T47D (cell line): ENCODE results near the gene FARS2.
A peak's percentile ranks its signal among the peaks of the same experiment; 100 is the strongest.

Experiments used
- DNase-seq, 2 experiments: peaks; one replicate each; pipeline versions ENCODE4 v3.0.0 to v3.0.0-alpha.2; 2011 to 2012; ENCODE audit warnings: low read depth in 1 of 2, low spot score in 1 of 2
- JUND ChIP-seq: IDR thresholded peaks from 2 replicates; pipeline ENCODE4 v1.6.1; 2012; ENCODE audit warnings: low read depth
- in situ Hi-C: cut with HindIII; loops from 2 replicates; pipeline ENCODE4 v1.10.0; 2016; ENCODE audit warnings: low sequenced_read_pairs, low pct_unique_long_range_greater_than_20kb

The FARS2 gene

GRCh38 chr6:5295623-5296022, 34.3 kb downstream of the FARS2 start:
- in situ Hi-C loops, result no loop called here
- DNase-seq, result no peak
- TF ChIP-seq JUND, result no peak

- TF ChIP-seq JUND, result no peak
- in situ Hi-C loops, result no loop called here
- no peak for DNase-seq
These were observed 39.0 kb downstream of the FARS2 start for GRCh38 chr6:5300206-5300764.

GRCh38 chr6:5302220-5302946, 41.1 kb downstream of the FARS2 start:
- no peak for DNase-seq
- in situ Hi-C loops, result no loop called here
- TF ChIP-seq JUND, result no peak

- in situ Hi-C loops, result no loop called here
- peak; percentile 58 to 85 for DNase-seq
- TF ChIP-seq JUND, result no peak
These were observed 41.8 kb downstream of the FARS2 start for GRCh38 chr6:5302995-5303622.

GRCh38 chr6:5303682-5304081, 42.4 kb downstream of the FARS2 start:
- no peak for DNase-seq
- in situ Hi-C loops, result no loop called here
- TF ChIP-seq JUND, result no peak

GRCh38 chr6:5305968-5306626, 44.8 kb downstream of the FARS2 start:
- no peak for TF ChIP-seq JUND
- DNase-seq, result no peak
- in situ Hi-C loops, result no loop called here

- no peak for DNase-seq
- TF ChIP-seq JUND, result no peak
- in situ Hi-C loops, result no loop called here
These were observed 45.7 kb downstream of the FARS2 start for GRCh38 chr6:5307058-5307457.

- TF ChIP-seq JUND, result no peak
- in situ Hi-C loops, result no loop called here
- DNase-seq, result no peak
These were observed 46.8 kb downstream of the FARS2 start for GRCh38 chr6:5308066-5308465.

- DNase-seq, result no peak
These were observed 53.0 kb downstream of the FARS2 start for GRCh38 chr6:5314191-5314865.

GRCh38 chr6:5315881-5316280, 54.6 kb downstream of the FARS2 start:
- in situ Hi-C loops, result no loop called here
- TF ChIP-seq JUND, result no peak
- DNase-seq, result no peak

More at GRCh38 chr6:5314191-5314865, 53.0 kb downstream of the FARS2 start:
- in situ Hi-C loops, result no loop called here
- no peak for TF ChIP-seq JUND

GRCh38 chr6:5316951-5317350, 55.6 kb downstream of the FARS2 start:
- TF ChIP-seq JUND, result no peak
- in situ Hi-C loops, result no loop called here
- DNase-seq, result peak in 1 of 2 experiments; percentile 57

- no peak for TF ChIP-seq JUND
- DNase-seq, result peak in 1 of 2 experiments; percentile 36
- in situ Hi-C loops, result no loop called here
These were observed 57.4 kb downstream of the FARS2 start for GRCh38 chr6:5318617-5319272.
